HL-60 (cell line): ENCODE measurements around the gene RPH3AL.

Experiments used
- CTCF ChIP-seq: IDR thresholded peaks from one replicate; pipeline ENCODE4 v1.5.1; 2011; ENCODE audit warnings: low read length, control low read depth, inconsistent platforms; ENCODE audit not compliant: insufficient read depth
- REST ChIP-seq: IDR thresholded peaks from 2 replicates; pipeline ENCODE4 v1.6.1; 2012; ENCODE audit warnings: low read depth; ENCODE audit not compliant: insufficient replicate concordance

GRCh38 chr17:177762-178161, 174.8 kb downstream of the RPH3AL start:
- TF ChIP-seq CTCF (no peak), REST (no peak)
